ENCODE results near the gene TTC39C. TPM values are rescaled to one million over a fixed set of nuclear protein-coding genes. Genes with fewer than 3 reads are reported as not detected.

TTC39C gene
- 18.4 and 19.2 TPM in 2 replicates for polyA plus RNA-seq (2011; rRNA removed)
- 4.1 and 5.0 TPM in 2 replicates for polyA plus RNA-seq (2012; cell fraction: cytosol; rRNA removed)
- polyA plus RNA-seq (2012; cell fraction: nucleus; rRNA removed), result 4.7 and 6.2 TPM in 2 replicates
- 7.3 to 8.7 TPM (median 8.7 TPM) in 3 replicates for polyA plus RNA-seq (2017; fragmentation: RNase III; extraction: RNeasy Plus Mini Kit Qiagen cat#74134 plus additional on column Dnase treatment)
- 14.5 and 14.9 TPM in 2 replicates for polyA minus RNA-seq (2011; rRNA and poly(A)+ RNA removed)

GRCh38 chr18:24014062-24014985, at the start of gene TTC39C:
TSS of gene TTC39C (plus strand) at chr18:24014754. CDS start at chr18:24014872, 118 bp downstream.
- H3K4me3 ChIP-seq, result peak within 1 kb of the TSS; percentile 87
- POLR2A ChIA-PET, result interaction anchor here (1.0 to 1.8 kb wide), 2 partner anchors 21 to 124 kb away, joined by 3 to 5 read pairs; partner anchors contain the start of gene CABYR
- peak; percentile 40 to 48 for DNase-seq (ENCODE audit: low read depth in 1 of 2, low spot score in 1 of 2)
- H3K4me2 ChIP-seq, result peak within 1 kb of the TSS; percentile 91
- whole genome bisulfite sequencing (ENCODE audit: missing lambda C conversion rate), result 4% methylated on average over 20 of the region's 118 CpGs
- peak; percentile 74 to 84 for ATAC-seq
- CTCF ChIA-PET, result interaction anchor here (0.6 kb wide), 1 partner anchor 90 kb away, joined by 3 read pairs; no protein-coding TSS in a partner anchor
- H3K27ac ChIP-seq, result peak within 1 kb of the TSS; percentile 80 to 98
- peaks cover 13% of the 10 kb centered on the region for H3K4me1 ChIP-seq
- no peak for FAIRE-seq
- H3K9me3 ChIP-seq, result no peaks in the 10 kb centered on the region
- TF ChIP-seq POLR2A (IDR thresholded peaks at IDR 0.05; ENCODE audit: low read length), result peak; percentile 18; the same call in 1 of the 2 replicates
- TF ChIP-seq MAX (IDR thresholded peaks at IDR 0.05), result 0 out of 2 replicates have a peak, but pooled peaks have one; percentile 2
- no peak for TF ChIP-seq POLR2AphosphoS2 (conservative IDR thresholded peaks at IDR 0.05; ENCODE audit: low read length)
- no peak for TF ChIP-seq E2F6 (IDR thresholded peaks at IDR 0.05; ENCODE audit: borderline replicate concordance, low read depth)
- TF ChIP-seq CTCF (IDR thresholded peaks at IDR 0.05), result no peak
- TF ChIP-seq FOSL2 (IDR thresholded peaks at IDR 0.05), result no peak
- no peak for TF ChIP-seq FOSL2 (CRISPR knock-in tag; IDR thresholded peaks at IDR 0.05)
- TF ChIP-seq REST (IDR thresholded peaks at IDR 0.05), result peak; percentile 34; the same call in 1 of the 2 replicates
- no peak for TF ChIP-seq RCOR1 (IDR thresholded peaks at IDR 0.05; ENCODE audit: low read depth, low read length)
- TF ChIP-seq MAZ (IDR thresholded peaks at IDR 0.05; ENCODE audit: borderline replicate concordance, low read depth, low read length), result no peak
- no peak for TF ChIP-seq HMGXB4 (CRISPR knock-in tag; IDR thresholded peaks at IDR 0.05; ENCODE audit: borderline replicate concordance)
- no peak for TF ChIP-seq CHD4 (IDR thresholded peaks at IDR 0.05; ENCODE audit: borderline replicate concordance)
- no peak for TF ChIP-seq PBX3 (IDR thresholded peaks at IDR 0.05)
- TF ChIP-seq ZFP36 (IDR thresholded peaks at IDR 0.05; ENCODE audit: borderline replicate concordance, partially characterized antibody), result no peak
- TF ChIP-seq HDAC2 (IDR thresholded peaks at IDR 0.05), result no peak
- TF ChIP-seq SMC3 (IDR thresholded peaks at IDR 0.05), result no peak
- TF ChIP-seq HOXB5 (CRISPR knock-in tag; IDR thresholded peaks at IDR 0.05), result no peak
- no peak for TF ChIP-seq ESRRA (IDR thresholded peaks at IDR 0.05; ENCODE audit: borderline replicate concordance, low read length)
- no peak for TF ChIP-seq TP53 (CRISPR knock-in tag; IDR thresholded peaks at IDR 0.05)
- no peak for TF ChIP-seq FOXS1 (CRISPR knock-in tag; IDR thresholded peaks at IDR 0.05)
- no peak for TF ChIP-seq MYC (IDR thresholded peaks at IDR 0.05; ENCODE audit: borderline replicate concordance, low read length)
- TF ChIP-seq ATOH8 (CRISPR knock-in tag; IDR thresholded peaks at IDR 0.05; ENCODE audit: low read depth), result no peak
- TF ChIP-seq SREBF2 (IDR thresholded peaks at IDR 0.05), result no peak
- no peak for TF ChIP-seq JUNB (IDR thresholded peaks at IDR 0.05)
- peak in 1 of 2 experiments; percentile 21; a peak in 1 of 5 replicates for TF ChIP-seq JUN (IDR thresholded peaks at IDR 0.05)
- no peak for TF ChIP-seq BCL3 (IDR thresholded peaks at IDR 0.05)
- no peak for TF ChIP-seq NR3C1 (IDR thresholded peaks at IDR 0.05)
